Muscle of leg (tissue), 11 donors: ENCODE data around the gene IQCK. TPM values are rescaled to one million over a fixed set of nuclear protein-coding genes. Genes with fewer than 3 reads are reported as not detected.

ENCODE experiments used
- DNase-seq: peaks from one replicate; pipeline ENCODE4 v3.0.0; 2013
- H3K27ac ChIP-seq: one replicate; pipeline ENCODE4 v1.5.1; 2013; ENCODE audit warnings: mild to moderate bottlenecking, low read length, control low read depth
- H3K27me3 ChIP-seq: one replicate; pipeline ENCODE4 v1.6.1; 2013; ENCODE audit warnings: low read length; ENCODE audit not compliant: control insufficient read depth, insufficient read depth
- H3K36me3 ChIP-seq: one replicate; pipeline ENCODE4 v1.6.1; 2013; ENCODE audit warnings: low read length; ENCODE audit not compliant: control insufficient read depth, insufficient read depth
- H3K4me1 ChIP-seq: one replicate; pipeline ENCODE4 v1.6.1; 2013; ENCODE audit warnings: low read length; ENCODE audit not compliant: control insufficient read depth, insufficient read depth
- H3K4me3 ChIP-seq: one replicate; pipeline ENCODE4 v1.5.1; 2013; ENCODE audit warnings: low read length, control low read depth
- H3K9me3 ChIP-seq: replicated peaks from 2 replicates; pipeline ENCODE4 v1.6.1; 2013; ENCODE audit warnings: low read depth, low read length; ENCODE audit not compliant: control insufficient read depth
- WGBS: methylation state at CpG from one replicate; pipeline ENCODE4 v1.1.5; 2013; ENCODE audit warnings: missing lambda C conversion rate; ENCODE audit not compliant: insufficient coverage; 5-methylcytosine and 5-hydroxymethylcytosine counted together
- polyA plus RNA-seq, 8 donors: library from polyadenylated mRNA; unstranded; fragments of 120-200 nt; gene quantifications; one replicate each; pipeline versions ENCODE4 v1.2.1 to v1.2.3, GENCODE V29; 2013; ENCODE audit warnings: inconsistent platforms in 1 of 8, low replicate concordance in 1 of 8; ENCODE audit not compliant: insufficient read length in 8 of 8, insufficient read depth in 1 of 8
- total RNA-seq: library from RNA; stranded (reverse); fragments of 120-200 nt; gene quantifications from one replicate; pipeline ENCODE4 v1.2.4, GENCODE V29; 2013

The IQCK gene
- total and polyA plus RNA-seq, 9 donors, result 10.2 to 15.2 (median 14.7) TPM

DNA sequence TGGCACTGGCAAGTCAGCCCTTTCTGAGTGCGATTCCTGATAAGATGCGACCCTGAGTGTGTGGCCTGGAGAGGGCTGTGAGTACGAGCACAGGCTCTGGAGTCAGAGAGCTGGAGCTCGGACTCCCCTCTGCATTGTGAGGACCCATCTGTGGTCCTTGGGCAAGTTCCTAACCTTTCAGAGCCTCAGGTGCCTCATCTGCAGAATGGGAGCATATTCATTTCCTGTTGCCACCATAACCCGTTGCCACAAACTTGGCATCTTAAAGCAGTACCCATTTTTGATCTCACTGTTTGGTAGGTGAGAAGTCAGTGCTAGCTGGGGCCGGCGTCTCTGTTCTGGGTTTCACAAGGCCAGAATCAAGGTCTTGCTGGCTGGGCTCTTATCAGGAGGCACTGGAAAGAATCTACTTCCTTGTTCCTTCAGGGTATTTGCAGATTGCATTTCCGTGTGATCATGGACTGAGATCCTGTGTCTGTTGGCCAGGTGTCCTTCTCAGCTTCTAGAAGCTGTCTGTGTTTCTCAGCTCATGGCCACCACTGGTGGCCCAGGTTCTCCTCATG, 20.2 kb upstream of the IQCK start:
- H3K27me3 ChIP-seq, result no peaks in the 10 kb centered on the region
- no peak overlapping the region for H3K4me3 ChIP-seq
- DNase-seq, result no peak
- peaks cover 17% of the 10 kb centered on the region for H3K4me1 ChIP-seq
- peaks cover 42% of the 10 kb centered on the region for H3K36me3 ChIP-seq
- WGBS, result 95% methylated on average over 6 of the region's 8 CpGs
- no peaks in the 10 kb centered on the region for H3K9me3 ChIP-seq
- no peak overlapping the region for H3K27ac ChIP-seq

DNA sequence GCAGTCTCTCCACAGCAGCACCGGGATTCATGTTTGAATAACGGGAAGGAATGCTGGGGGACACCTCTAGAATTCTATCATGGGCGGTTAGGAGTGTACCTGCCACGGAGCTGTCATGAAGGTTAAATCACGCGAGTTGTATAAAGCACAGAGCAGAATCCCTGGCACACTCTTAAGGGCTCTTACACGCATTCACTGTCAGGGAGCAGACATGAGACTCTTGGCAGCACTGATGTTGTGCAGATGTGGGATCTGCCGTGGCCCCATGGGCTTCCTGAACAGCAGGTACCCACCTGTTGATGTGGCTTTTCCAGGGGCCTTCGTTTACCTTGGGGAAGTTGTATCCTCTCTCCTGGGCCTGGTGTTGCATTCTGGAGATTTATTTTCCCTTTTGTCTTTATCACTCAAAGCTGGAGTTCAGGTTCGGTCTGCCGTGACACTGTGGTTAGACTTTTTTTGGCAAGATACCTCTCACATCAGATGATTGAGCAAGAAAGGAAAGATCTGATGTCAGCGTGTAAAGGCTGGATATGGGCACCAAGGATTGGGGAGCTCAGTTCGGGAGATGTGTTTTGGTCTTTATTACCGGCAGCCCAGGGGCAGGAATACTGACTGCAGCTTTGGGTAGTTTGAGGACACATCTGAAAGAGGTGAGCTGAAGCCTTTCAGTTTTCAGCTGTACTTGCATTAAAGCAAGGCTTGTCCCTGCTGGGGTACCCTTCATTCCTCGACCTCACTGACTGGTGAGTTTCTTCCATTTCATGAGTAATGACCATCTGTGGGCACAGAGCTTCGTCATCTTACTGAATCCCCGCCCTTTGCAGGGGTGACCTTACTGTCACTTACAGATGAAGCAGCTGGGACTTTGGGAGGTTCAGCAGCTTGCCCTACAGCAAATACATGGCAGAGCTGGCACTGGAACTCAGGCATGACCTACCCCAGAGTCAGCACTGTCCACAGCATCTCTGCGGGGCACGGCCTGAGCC, 19.3 kb upstream of the IQCK start:
- Histone ChIP-seq H3K27me3 (no peaks in the 10 kb centered on the region), H3K27ac (no peak overlapping the region), H3K9me3 (no peaks in the 10 kb centered on the region), H3K4me3 (no peak overlapping the region), H3K36me3 (peaks cover 47% of the 10 kb centered on the region), H3K4me1 (peaks cover 17% of the 10 kb centered on the region)
- 78% methylated on average over 14 of the region's 19 CpGs for WGBS
- no peak for DNase-seq

DNA sequence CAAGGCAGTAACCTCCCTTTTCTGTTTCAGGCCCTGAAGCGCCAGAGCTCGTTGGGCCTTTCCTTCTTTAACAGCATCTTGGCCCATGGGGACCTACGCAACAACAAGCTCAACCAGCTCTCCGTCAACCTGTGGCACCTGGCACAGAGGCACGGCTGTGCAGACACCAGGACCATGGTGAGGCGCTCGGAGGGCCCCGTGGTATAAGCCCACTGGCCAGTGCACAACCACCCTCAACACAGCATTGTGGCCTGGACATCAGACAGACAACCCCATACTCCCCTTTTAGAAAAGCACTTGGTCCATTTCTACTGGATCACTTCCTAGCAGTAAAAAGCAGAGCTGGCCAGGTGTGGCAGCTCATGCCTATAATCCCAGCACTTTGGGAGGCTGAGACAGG, 18.6 kb upstream of the IQCK start:
- no peak for DNase-seq
- WGBS, result 94% methylated on average over 6 of the region's 8 CpGs
- Histone ChIP-seq H3K9me3 (no peaks in the 10 kb centered on the region), H3K27me3 (no peaks in the 10 kb centered on the region), H3K27ac (no peak overlapping the region), H3K36me3 (peaks cover 54% of the 10 kb centered on the region), H3K4me1 (peaks cover 17% of the 10 kb centered on the region), H3K4me3 (no peak overlapping the region)

- peak overlapping the region; percentile 2 for H3K27ac ChIP-seq
- peaks cover 17% of the 10 kb centered on the region for H3K4me1 ChIP-seq
- no peaks in the 10 kb centered on the region for H3K27me3 ChIP-seq
- H3K36me3 ChIP-seq, result peaks cover 60% of the 10 kb centered on the region
- no peaks in the 10 kb centered on the region for H3K9me3 ChIP-seq
- DNase-seq, result peak; percentile 40
- 46% methylated on average over 2 of the region's 6 CpGs for WGBS
- H3K4me3 ChIP-seq, result no peak overlapping the region
Measured at GRCh38 chr16:19700319-19700781, 17.7 kb upstream of the IQCK start.

GRCh38 chr16:19701091-19701490, 17.0 kb upstream of the IQCK start:
- peaks cover 16% of the 10 kb centered on the region for H3K4me1 ChIP-seq
- DNase-seq, result no peak
- 94% methylated on average over 3 of the region's 3 CpGs for WGBS
- H3K9me3 ChIP-seq, result no peaks in the 10 kb centered on the region
- H3K27ac ChIP-seq, result no peak overlapping the region
- peaks cover 67% of the 10 kb centered on the region for H3K36me3 ChIP-seq
- H3K27me3 ChIP-seq, result no peaks in the 10 kb centered on the region
- no peak overlapping the region for H3K4me3 ChIP-seq

- Histone ChIP-seq H3K4me1 (no peaks in the 10 kb centered on the region), H3K36me3 (peaks cover 70% of the 10 kb centered on the region), H3K27ac (peak overlapping the region; percentile 35), H3K27me3 (no peaks in the 10 kb centered on the region), H3K4me3 (no peak overlapping the region), H3K9me3 (no peaks in the 10 kb centered on the region)
- no peak for DNase-seq
- 63% methylated on average over 2 of the region's 6 CpGs for WGBS
Measured at GRCh38 chr16:19703172-19703889, 14.7 kb upstream of the IQCK start.

- peak overlapping the region; percentile 13 for H3K27ac ChIP-seq
- DNase-seq, result no peak
- H3K36me3 ChIP-seq, result peaks cover 70% of the 10 kb centered on the region
- H3K9me3 ChIP-seq, result no peaks in the 10 kb centered on the region
- H3K4me3 ChIP-seq, result no peak overlapping the region
- H3K27me3 ChIP-seq, result no peaks in the 10 kb centered on the region
- H3K4me1 ChIP-seq, result peaks cover 8% of the 10 kb centered on the region
- 86% methylated on average over 16 of the region's 18 CpGs for WGBS
Measured at GRCh38 chr16:19704321-19705145, 13.5 kb upstream of the IQCK start.

DNA sequence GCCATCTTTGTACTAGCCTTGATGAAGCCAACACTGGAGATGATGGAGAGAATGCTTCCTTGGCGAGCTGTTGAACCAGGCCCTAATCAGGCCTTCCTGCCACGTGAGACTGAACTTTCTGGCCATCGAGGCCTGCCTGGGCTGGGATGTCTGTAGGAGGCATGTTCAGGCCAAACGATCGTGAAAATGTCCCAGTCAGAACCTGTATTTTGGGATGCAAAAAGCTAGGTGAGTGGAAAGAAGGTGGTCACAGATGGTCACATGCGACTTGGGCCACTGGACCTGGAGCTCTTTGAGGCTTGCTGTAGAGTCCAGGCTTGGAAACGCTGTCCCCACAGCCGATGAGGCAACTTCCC, 12.9 kb upstream of the IQCK start:
- DNase-seq, result no peak
- H3K9me3 ChIP-seq, result no peaks in the 10 kb centered on the region
- no peaks in the 10 kb centered on the region for H3K27me3 ChIP-seq
- 97% methylated on average over 5 of the region's 8 CpGs for WGBS
- peaks cover 72% of the 10 kb centered on the region for H3K36me3 ChIP-seq
- H3K4me3 ChIP-seq, result no peak overlapping the region
- H3K4me1 ChIP-seq, result peaks cover 8% of the 10 kb centered on the region
- H3K27ac ChIP-seq, result no peak overlapping the region

- Histone ChIP-seq H3K27me3 (no peaks in the 10 kb centered on the region), H3K27ac (peak overlapping the region; percentile 3), H3K9me3 (no peaks in the 10 kb centered on the region), H3K4me1 (peaks cover 8% of the 10 kb centered on the region), H3K36me3 (peaks cover 73% of the 10 kb centered on the region), H3K4me3 (no peak overlapping the region)
- 86% methylated on average over 2 of the region's 5 CpGs for WGBS
- no peak for DNase-seq
Measured at GRCh38 chr16:19705843-19706242, 12.2 kb upstream of the IQCK start.
